ENCODE measurements around the gene CPSF2. TPM values are rescaled to one million over a fixed set of nuclear protein-coding genes. Genes with fewer than 3 reads are reported as not detected.

CPSF2 gene
- total and polyA plus RNA-seq, 7 donors, result 6.0 to 41.8 (median 22.4) TPM

DNA sequence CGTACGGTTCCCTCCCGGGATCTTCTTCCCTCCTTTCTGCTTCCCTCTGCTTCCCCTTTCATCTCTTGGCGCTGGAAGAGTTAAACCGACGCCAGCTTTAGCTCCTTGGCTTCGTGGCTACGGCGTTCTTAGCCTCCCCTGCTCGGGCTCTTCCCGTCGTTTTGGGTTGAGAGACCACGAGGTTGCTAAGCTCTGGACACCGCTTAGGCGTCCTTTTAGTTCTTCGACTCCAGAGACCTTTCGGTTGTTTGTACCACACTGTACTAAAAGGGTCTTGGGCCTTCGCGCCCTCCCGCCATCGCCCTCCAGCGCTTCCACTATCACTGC is 545 bp downstream of the CPSF2 start:
- Histone ChIP-seq H3K27me3 (no peaks in the 10 kb centered on the region), H3K9me3 (no peaks in the 10 kb centered on the region), H3K4me3 (peak overlapping the region; percentile 73 to 94 (median 86)), H3K27ac (peak overlapping the region; percentile 91 to 95 (median 93)), H3K36me3 (peaks cover 0 to 37% (median 0%) of the 10 kb centered on the region in 4 donors), H3K4me1 (peaks cover 0 to 59% (median 34%) of the 10 kb centered on the region in 4 donors)
- DNase-seq, result no peak
- no peak for TF ChIP-seq EP300 (IDR thresholded peaks at IDR 0.05)
- TF ChIP-seq POLR2AphosphoS5 (IDR thresholded peaks at IDR 0.05), result no peak
- no peak for TF ChIP-seq POLR2A (IDR thresholded peaks at IDR 0.05)
- TF ChIP-seq, protein P1, sequence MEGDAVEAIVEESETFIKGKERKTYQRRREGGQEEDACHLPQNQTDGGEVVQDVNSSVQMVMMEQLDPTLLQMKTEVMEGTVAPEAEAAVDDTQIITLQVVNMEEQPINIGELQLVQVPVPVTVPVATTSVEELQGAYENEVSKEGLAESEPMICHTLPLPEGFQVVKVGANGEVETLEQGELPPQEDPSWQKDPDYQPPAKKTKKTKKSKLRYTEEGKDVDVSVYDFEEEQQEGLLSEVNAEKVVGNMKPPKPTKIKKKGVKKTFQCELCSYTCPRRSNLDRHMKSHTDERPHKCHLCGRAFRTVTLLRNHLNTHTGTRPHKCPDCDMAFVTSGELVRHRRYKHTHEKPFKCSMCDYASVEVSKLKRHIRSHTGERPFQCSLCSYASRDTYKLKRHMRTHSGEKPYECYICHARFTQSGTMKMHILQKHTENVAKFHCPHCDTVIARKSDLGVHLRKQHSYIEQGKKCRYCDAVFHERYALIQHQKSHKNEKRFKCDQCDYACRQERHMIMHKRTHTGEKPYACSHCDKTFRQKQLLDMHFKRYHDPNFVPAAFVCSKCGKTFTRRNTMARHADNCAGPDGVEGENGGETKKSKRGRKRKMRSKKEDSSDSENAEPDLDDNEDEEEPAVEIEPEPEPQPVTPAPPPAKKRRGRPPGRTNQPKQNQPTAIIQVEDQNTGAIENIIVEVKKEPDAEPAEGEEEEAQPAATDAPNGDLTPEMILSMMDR (IDR thresholded peaks at IDR 0.05), result no peak
- intact Hi-C loops (cut with DNase I), result loop anchor here (5.0 kb wide), 3 partner anchors 80 to 670 kb away; partner anchors contain the start of genes GOLGA5 and TRIP11
- WGBS, 2 donors, result 0 to 1% methylated on average over 22 of the region's 22 CpGs

DNA sequence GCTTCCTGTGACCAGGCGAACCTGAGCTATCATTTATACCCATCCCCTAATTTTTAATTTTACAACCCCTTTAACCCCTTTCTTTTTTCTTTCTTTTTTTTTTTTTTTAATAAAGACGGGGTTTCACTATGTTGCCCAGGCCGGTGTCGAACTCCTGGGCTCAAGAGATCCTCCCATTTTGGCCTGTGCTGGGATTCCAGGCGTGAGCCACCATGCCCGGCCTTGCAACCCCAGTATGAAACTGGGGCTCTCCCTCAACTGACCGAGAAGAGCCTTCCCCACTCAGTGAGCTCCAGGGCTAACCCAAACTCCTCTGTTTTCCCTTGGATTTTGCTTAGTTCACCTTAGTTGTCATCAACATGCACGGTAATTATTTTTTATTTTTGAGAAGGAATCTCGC is 992 bp downstream of the CPSF2 start:
- WGBS, 2 donors, result 39 to 50% methylated on average over 9 of the region's 9 CpGs
- peaks cover 0 to 59% (median 34%) of the 10 kb centered on the region in 4 donors for H3K4me1 ChIP-seq

DNA sequence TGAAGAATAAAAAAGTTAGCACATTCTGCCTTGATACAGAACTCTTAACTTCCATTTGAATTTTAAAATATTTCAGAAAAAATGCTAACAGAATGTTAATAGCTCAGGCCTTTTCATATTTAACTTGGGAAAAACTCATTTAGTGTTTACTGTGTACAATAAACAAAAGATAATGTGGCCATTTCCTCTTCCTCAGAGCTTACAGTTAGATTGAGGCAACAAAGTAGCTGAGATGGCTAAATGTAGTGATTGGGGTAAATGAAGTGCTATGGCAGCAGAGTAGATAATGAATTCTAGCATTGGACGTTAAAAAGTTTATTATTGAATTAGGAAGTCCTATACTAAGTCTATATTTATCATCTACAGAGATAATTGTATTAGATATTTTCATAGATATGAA is 12.7 kb downstream of the CPSF2 start:
- 66 to 70% methylated on average over 1 of the region's 1 CpG for WGBS, 2 donors
- intact Hi-C loops (cut with DNase I), result loop anchor here (2.0 kb wide), 1 partner anchor 322 kb away; no protein-coding TSS in a partner anchor
- no peak for TF ChIP-seq POLR2A (IDR thresholded peaks at IDR 0.05)
- TF ChIP-seq, protein P1 (IDR thresholded peaks at IDR 0.05), result no peak
- no peak for TF ChIP-seq EP300 (IDR thresholded peaks at IDR 0.05)
- no peak for DNase-seq
- Histone ChIP-seq H3K4me3 (no peak overlapping the region), H3K36me3 (peaks cover 6 to 96% (median 40%) of the 10 kb centered on the region in 4 donors), H3K4me1 (no peaks in the 10 kb centered on the region), H3K27me3 (no peaks in the 10 kb centered on the region), H3K27ac (no peak overlapping the region), H3K9me3 (no peaks in the 10 kb centered on the region)

More for the DNA sequence above, 992 bp downstream of the CPSF2 start:
- intact Hi-C loops (cut with DNase I), result loop anchor here (5.0 kb wide), 3 partner anchors 80 to 670 kb away; partner anchors contain the start of genes GOLGA5 and TRIP11
- Histone ChIP-seq H3K27me3 (no peaks in the 10 kb centered on the region), H3K9me3 (no peaks in the 10 kb centered on the region), H3K27ac (peak overlapping the region; percentile 91 to 95 (median 93)), H3K36me3 (peaks cover 0 to 37% (median 0%) of the 10 kb centered on the region in 4 donors), H3K4me3 (peak overlapping the region; percentile 73 to 94 (median 86))
- DNase-seq, result no peak
- TF ChIP-seq, protein P1 (IDR thresholded peaks at IDR 0.05), result no peak
- TF ChIP-seq EP300 (IDR thresholded peaks at IDR 0.05) (no peak), POLR2A (IDR thresholded peaks at IDR 0.05) (no peak), POLR2AphosphoS5 (IDR thresholded peaks at IDR 0.05) (no peak)

DNA sequence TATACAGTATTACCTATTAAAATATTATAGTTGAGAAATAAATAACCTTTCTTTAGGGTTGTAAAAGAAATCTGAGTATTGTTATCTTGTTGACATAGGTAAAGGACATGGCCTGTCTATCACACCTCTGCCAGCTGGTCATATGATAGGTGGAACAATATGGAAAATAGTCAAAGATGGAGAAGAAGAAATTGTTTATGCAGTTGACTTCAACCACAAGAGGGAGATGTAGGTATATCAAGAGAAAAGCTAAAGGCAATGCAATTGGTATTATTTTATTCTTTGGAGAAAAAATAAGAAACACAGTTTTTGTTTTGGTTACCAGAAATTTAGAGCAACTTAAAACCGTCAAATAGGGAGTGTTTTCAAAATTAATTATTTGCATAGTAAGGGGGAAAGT is 13.5 kb downstream of the CPSF2 start:
- Histone ChIP-seq H3K27me3 (no peaks in the 10 kb centered on the region), H3K27ac (no peak overlapping the region), H3K9me3 (no peaks in the 10 kb centered on the region), H3K36me3 (peaks cover 6 to 97% (median 38%) of the 10 kb centered on the region in 4 donors), H3K4me3 (no peak overlapping the region), H3K4me1 (no peaks in the 10 kb centered on the region)
- DNase-seq, result no peak
- TF ChIP-seq, protein P1 (IDR thresholded peaks at IDR 0.05), result peak in 3 of 4 experiments; percentile 28 to 50 (median 37)
- TF ChIP-seq POLR2A (IDR thresholded peaks at IDR 0.05), result no peak
- 58 to 68% methylated on average over 1 of the region's 1 CpG for WGBS, 2 donors
- intact Hi-C loops (cut with DNase I), result loop anchor here (2.0 kb wide), 1 partner anchor 322 kb away; no protein-coding TSS in a partner anchor

DNA sequence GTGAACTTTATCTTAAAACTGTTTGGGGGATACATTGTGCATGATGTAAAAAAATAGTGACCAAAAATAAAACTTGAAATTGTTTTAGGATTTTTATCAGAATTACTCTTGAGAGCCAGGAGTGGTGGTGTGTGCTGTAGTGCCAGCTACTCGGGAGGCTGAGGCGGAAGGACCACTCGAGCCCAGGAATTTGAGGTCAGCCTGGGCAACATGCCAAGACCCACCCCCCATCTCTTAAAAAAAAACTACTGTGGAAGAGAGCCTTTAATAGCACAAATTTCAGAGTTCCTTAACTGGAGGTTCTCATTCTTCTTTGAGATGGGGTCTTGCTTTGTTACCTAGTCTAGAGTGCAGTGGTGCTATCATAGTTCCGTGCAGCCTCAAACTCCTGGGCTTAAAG is 21.5 kb downstream of the CPSF2 start:
- no peak overlapping the region for H3K4me3 ChIP-seq
- H3K27ac ChIP-seq, result no peak overlapping the region
- no peaks in the 10 kb centered on the region for H3K27me3 ChIP-seq
- TF ChIP-seq POLR2A (IDR thresholded peaks at IDR 0.05) (no peak), EP300 (IDR thresholded peaks at IDR 0.05) (no peak), POLR2AphosphoS5 (IDR thresholded peaks at IDR 0.05) (no peak)
- TF ChIP-seq, protein P1 (IDR thresholded peaks at IDR 0.05), result no peak
- 80 to 83% methylated on average over 4 of the region's 4 CpGs for WGBS, 2 donors
- DNase-seq, result no peak
- peaks cover 10 to 100% (median 39%) of the 10 kb centered on the region in 4 donors for H3K36me3 ChIP-seq
- no peaks in the 10 kb centered on the region for H3K9me3 ChIP-seq
- H3K4me1 ChIP-seq, result no peaks in the 10 kb centered on the region
- intact Hi-C loops (cut with DNase I), result no loop called here

Measured in sigmoid colon (tissue), 7 donors.